Adrenal gland (tissue), 5 donors: ENCODE results near the gene NRXN3.

ENCODE experiments used
- POLR2A ChIP-seq, 2 donors: fragments of 450-650 bp; IDR thresholded peaks; one replicate each; pipeline ENCODE4 v1.6.1; 2017; ENCODE audit warnings: antibody characterized with exemption in 2 of 2, mild to moderate bottlenecking in 2 of 2, moderate library complexity in 1 of 2
- TF ChIP-seq, protein P1 (sequence below), 6 experiments: fragments of 450-650 bp in 4 of 6; fragments of 200-600 bp in 2 of 6; sonication (generic) in 1 of 6; IDR thresholded peaks; 1 replicate in 5 of 6; 2 replicates in 1 of 6; pipeline versions ENCODE4 v1.5.1 to v1.8.0; 2016 to 2021; ENCODE audit warnings: antibody characterized with exemption in 6 of 6, mild to moderate bottlenecking in 2 of 6, moderate library complexity in 1 of 6
- donor health status: DM: no; HTN: no; CAD: no.

- TF ChIP-seq, protein P1, sequence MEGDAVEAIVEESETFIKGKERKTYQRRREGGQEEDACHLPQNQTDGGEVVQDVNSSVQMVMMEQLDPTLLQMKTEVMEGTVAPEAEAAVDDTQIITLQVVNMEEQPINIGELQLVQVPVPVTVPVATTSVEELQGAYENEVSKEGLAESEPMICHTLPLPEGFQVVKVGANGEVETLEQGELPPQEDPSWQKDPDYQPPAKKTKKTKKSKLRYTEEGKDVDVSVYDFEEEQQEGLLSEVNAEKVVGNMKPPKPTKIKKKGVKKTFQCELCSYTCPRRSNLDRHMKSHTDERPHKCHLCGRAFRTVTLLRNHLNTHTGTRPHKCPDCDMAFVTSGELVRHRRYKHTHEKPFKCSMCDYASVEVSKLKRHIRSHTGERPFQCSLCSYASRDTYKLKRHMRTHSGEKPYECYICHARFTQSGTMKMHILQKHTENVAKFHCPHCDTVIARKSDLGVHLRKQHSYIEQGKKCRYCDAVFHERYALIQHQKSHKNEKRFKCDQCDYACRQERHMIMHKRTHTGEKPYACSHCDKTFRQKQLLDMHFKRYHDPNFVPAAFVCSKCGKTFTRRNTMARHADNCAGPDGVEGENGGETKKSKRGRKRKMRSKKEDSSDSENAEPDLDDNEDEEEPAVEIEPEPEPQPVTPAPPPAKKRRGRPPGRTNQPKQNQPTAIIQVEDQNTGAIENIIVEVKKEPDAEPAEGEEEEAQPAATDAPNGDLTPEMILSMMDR (IDR thresholded peaks at IDR 0.05), result no peak
- no peak for TF ChIP-seq POLR2A (IDR thresholded peaks at IDR 0.05)
Measured at GRCh38 chr14:79354336-79354735, 1184.2 kb downstream of the NRXN3 start.
